OCI-LY1 (cell line): ENCODE results near the gene DLEC1.

ENCODE experiments used
- CTCF ChIP-seq: fragments of 200-600 bp; sonication (generic), shearing (Covaris generic); IDR thresholded peaks from 2 replicates; pipeline ENCODE4 v1.5.1; 2017; ENCODE audit warnings: mild to moderate bottlenecking, antibody characterized with exemption, low read length, moderate library complexity, mixed read lengths
- EZH2 ChIP-seq: fragments of 200-600 bp; sonication (generic), shearing (Covaris generic); IDR thresholded peaks from 2 replicates; pipeline ENCODE4 v1.8.0; 2017; ENCODE audit warnings: borderline replicate concordance, mixed run types, mild to moderate bottlenecking, antibody characterized with exemption, low read length, moderate library complexity, mixed read lengths

- TF ChIP-seq CTCF (no peak), EZH2 (no peak)
Measured at GRCh38 chr3:38007754-38008090, 31.3 kb upstream of the DLEC1 start.
